ENCODE results near the gene CALM1. TPM values are rescaled to one million over a fixed set of nuclear protein-coding genes. Genes with fewer than 3 reads are reported as not detected.

Gene CALM1
- total and polyA plus RNA-seq, 4 donors = 146 to 517 (median 166) TPM

- H3K27me3 ChIP-seq (ENCODE audit: control insufficient read depth in 4 of 4, insufficient read depth in 4 of 4, low read length in 3 of 4) = no peaks in the 10 kb centered on the region
- H3K9me3 ChIP-seq (ENCODE audit: control insufficient read depth in 4 of 4, low read length in 3 of 4) = no peaks in the 10 kb centered on the region
- H3K4me1 ChIP-seq (ENCODE audit: control insufficient read depth in 4 of 4, insufficient read depth in 4 of 4, low read length in 3 of 4) = peaks cover 0 to 7% (median 2%) of the 10 kb centered on the region in 4 donors
- no peaks in the 10 kb centered on the region for H3K36me3 ChIP-seq (ENCODE audit: control insufficient read depth in 4 of 4, insufficient read depth in 3 of 4, low read depth in 1 of 4, low read length in 3 of 4)
- TF ChIP-seq NR2F2 (IDR thresholded peaks at IDR 0.05) (no peak), FOXA2 (IDR thresholded peaks at IDR 0.05) (no peak), RAD21 (IDR thresholded peaks at IDR 0.05) (no peak), JUND (IDR thresholded peaks at IDR 0.05) (no peak), TAF1 (conservative IDR thresholded peaks at IDR 0.05) (no peak), MAX (IDR thresholded peaks at IDR 0.05) (no peak), HNF4G (IDR thresholded peaks at IDR 0.05) (no peak), HNF4A (conservative IDR thresholded peaks at IDR 0.05) (no peak), ZBTB33 (IDR thresholded peaks at IDR 0.05) (no peak), REST (IDR thresholded peaks at IDR 0.05) (no peak), ATF3 (IDR thresholded peaks at IDR 0.05) (no peak), FOXA1 (IDR thresholded peaks at IDR 0.05) (no peak), CTCF (IDR thresholded peaks at IDR 0.05; ENCODE audit: low read depth, low read length, missing input control) (no peak)
- H3K9ac ChIP-seq (ENCODE audit: low read depth in 1 of 2, low read length in 2 of 2) = no peak overlapping the region
- no peak for DNase-seq (ENCODE audit: low spot score)
- H3K27ac ChIP-seq (ENCODE audit: low read depth in 1 of 2, low read length in 2 of 2) = no peak overlapping the region
- no peak overlapping the region for H3K4me3 ChIP-seq (ENCODE audit: low read depth in 1 of 3, low read length in 3 of 3)
- 90% methylated on average over 4 of the region's 4 CpGs for WGBS
These were observed 34.3 kb upstream of the CALM1 start for GRCh38 chr14:90362558-90362896.

- no peak overlapping the region for H3K27ac ChIP-seq (ENCODE audit: low read depth in 1 of 2, low read length in 2 of 2)
- WGBS = 19% methylated on average over 1 of the region's 1 CpG
These were observed 27.7 kb upstream of the CALM1 start for GRCh38 chr14:90368946-90369721.

More at GRCh38 chr14:90368946-90369721, 27.7 kb upstream of the CALM1 start:
- H3K36me3 ChIP-seq (ENCODE audit: control insufficient read depth in 4 of 4, insufficient read depth in 3 of 4, low read depth in 1 of 4, low read length in 3 of 4) = no peaks in the 10 kb centered on the region
- no peak overlapping the region for H3K4me3 ChIP-seq (ENCODE audit: low read depth in 1 of 3, low read length in 3 of 3)
- no peaks in the 10 kb centered on the region for H3K9me3 ChIP-seq (ENCODE audit: control insufficient read depth in 4 of 4, low read length in 3 of 4)
- TF ChIP-seq RXRA (IDR thresholded peaks at IDR 0.05) (no peak), MAX (IDR thresholded peaks at IDR 0.05) (no peak), REST (IDR thresholded peaks at IDR 0.05) (no peak), SP1 (IDR thresholded peaks at IDR 0.05) (no peak), HNF4A (conservative IDR thresholded peaks at IDR 0.05) (peak; percentile 32 to 45), ATF3 (IDR thresholded peaks at IDR 0.05) (no peak), EGR1 (IDR thresholded peaks at IDR 0.05; ENCODE audit: low read depth in 2 of 2) (no peak), RAD21 (IDR thresholded peaks at IDR 0.05) (peak in 1 of 2 donors; percentile 17), JUND (IDR thresholded peaks at IDR 0.05) (no peak), TAF1 (conservative IDR thresholded peaks at IDR 0.05) (no peak), NR2F2 (IDR thresholded peaks at IDR 0.05) (no peak)
- DNase-seq (ENCODE audit: low spot score) = no peak
- H3K27me3 ChIP-seq (ENCODE audit: control insufficient read depth in 4 of 4, insufficient read depth in 4 of 4, low read length in 3 of 4) = no peaks in the 10 kb centered on the region
- H3K4me1 ChIP-seq (ENCODE audit: control insufficient read depth in 4 of 4, insufficient read depth in 4 of 4, low read length in 3 of 4) = peaks cover 0 to 5% (median 0%) of the 10 kb centered on the region in 4 donors
- H3K9ac ChIP-seq (ENCODE audit: low read depth in 1 of 2, low read length in 2 of 2) = no peak overlapping the region
